Stimulated activated effector memory CD8-positive, alpha-beta T cell treated with anti-CD3 and anti-CD28 coated beads, Interleukin-12 subunit alpha, Interleukin-12 subunit beta, amount 100 ng/mL, for 72 hours (primary cell): ENCODE data around the gene GLRA3.
"Not testable (repeated sequence)": the region's sequence is repeated elsewhere in the genome, so short reads cannot be mapped to it uniquely, and the experiment has no call there.

Experiments used
- ATAC-seq: fragments of 150-1000 bp; cut with Tn5 transposase; 2 replicates; pipeline ENCODE4 v1.10.0; 2021
- DNase-seq, 2 donors: peaks; one replicate each; pipeline ENCODE4 v3.0.0; 2021 to 2022; ENCODE audit warnings: low spot score in 2 of 2
- H3K27ac Mint-ChIP-seq: one replicate; pipeline ENCODE4 v1.8.0; 2022; ENCODE audit warnings: mild to moderate bottlenecking, mixed read lengths
- H3K36me3 Mint-ChIP-seq: one replicate; pipeline ENCODE4 v1.8.0; 2022; ENCODE audit warnings: mild to moderate bottlenecking, mixed read lengths
- H3K4me1 Mint-ChIP-seq: one replicate; pipeline ENCODE4 v1.8.0; 2022; ENCODE audit warnings: mixed read lengths
- H3K4me3 Mint-ChIP-seq: one replicate; pipeline ENCODE4 v1.8.0; 2022; ENCODE audit warnings: mild to moderate bottlenecking, mixed read lengths
- H3K9me3 Mint-ChIP-seq: one replicate; pipeline ENCODE4 v1.8.0; 2022; ENCODE audit warnings: mixed read lengths

Gene GLRA3

DNA sequence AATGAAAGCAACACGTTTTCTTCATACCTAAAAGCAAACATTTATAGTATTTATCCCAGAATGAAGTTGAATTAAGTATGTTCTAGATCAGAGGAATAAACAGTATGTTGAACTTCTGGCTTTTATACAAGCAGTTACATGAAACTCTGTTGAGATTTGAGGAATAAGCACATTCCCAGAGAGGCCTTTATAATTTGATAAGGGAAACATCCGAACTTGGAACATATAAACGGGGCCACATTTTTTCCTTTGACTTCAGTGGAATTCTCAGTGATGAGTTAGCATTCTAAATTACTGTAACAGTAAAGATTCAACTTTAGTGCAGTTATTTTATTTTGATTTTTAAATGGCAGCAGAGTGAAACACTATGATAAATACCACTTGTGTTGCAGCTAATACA lies 119.5 kb downstream of the GLRA3 start:
- ATAC-seq (no peak), DNase-seq (no peak)
- H3K4me1 Mint-ChIP-seq, result peaks cover 7% of the 10 kb centered on the region
- H3K9me3 Mint-ChIP-seq, result no peaks in the 10 kb centered on the region
- H3K27ac Mint-ChIP-seq, result no peak overlapping the region
- H3K4me3 Mint-ChIP-seq, result no peak overlapping the region
- H3K36me3 Mint-ChIP-seq, result no peaks in the 10 kb centered on the region

DNA sequence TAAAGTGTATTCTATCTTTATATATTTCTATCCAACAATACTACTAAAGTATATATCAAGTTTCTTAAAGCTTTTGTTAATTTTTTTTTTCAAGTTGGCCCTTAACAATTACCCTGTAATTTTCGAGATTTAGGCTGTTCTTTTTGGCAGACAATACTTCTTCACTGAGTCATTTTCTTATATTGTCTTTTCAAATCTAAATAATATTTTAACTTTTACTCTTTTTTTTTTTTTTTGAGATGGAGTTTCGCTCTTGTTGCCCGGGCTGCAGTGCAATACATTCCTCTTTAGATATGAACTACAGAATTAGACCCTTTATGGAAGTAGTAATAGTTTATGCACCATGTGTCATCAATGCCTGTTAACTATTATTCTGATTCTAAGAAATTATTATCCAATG lies 120.7 kb downstream of the GLRA3 start:
- ATAC-seq, result no peak
- H3K4me1 Mint-ChIP-seq, result peaks cover 7% of the 10 kb centered on the region
- H3K27ac Mint-ChIP-seq, result no peak overlapping the region
- no peak for DNase-seq
- H3K4me3 Mint-ChIP-seq, result no peak overlapping the region
- H3K36me3 Mint-ChIP-seq, result no peaks in the 10 kb centered on the region
- no peaks in the 10 kb centered on the region for H3K9me3 Mint-ChIP-seq

- DNase-seq (no peak), ATAC-seq (no peak)
- Mint-ChIP-seq H3K4me1 (peaks cover 7% of the 10 kb centered on the region), H3K9me3 (no peaks in the 10 kb centered on the region), H3K27ac (no peak overlapping the region), H3K36me3 (no peaks in the 10 kb centered on the region), H3K4me3 (no peak overlapping the region)
These were observed 121.1 kb downstream of the GLRA3 start for GRCh38 chr4:174707902-174708301.

DNA sequence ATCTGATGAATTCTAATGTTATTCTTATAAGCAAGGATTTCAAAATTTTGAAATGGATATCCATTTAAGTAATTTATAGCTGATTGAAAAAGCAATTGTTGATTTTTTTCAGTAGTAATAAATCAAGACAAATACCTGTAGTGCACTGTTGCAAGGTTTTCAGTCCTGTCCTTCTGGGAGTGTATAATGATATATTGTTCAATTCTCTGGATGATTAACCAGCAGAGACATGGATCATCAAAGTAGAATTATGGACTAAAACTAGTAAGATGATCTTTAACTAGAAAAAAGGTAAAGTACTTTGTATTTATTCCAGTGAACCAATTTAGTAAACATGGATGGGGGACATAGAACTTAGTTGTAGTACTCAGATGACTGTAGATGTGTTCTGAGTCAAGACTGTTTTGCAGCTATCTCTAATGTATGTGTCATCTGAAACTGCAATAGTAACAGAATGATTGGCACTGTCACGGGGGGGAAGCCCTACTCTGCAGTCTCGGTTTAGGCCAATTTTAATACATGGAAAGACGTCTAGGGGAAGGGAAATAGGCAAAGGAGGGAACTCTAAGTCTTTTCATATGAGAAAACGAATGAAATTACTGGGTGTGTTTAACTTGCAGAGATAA lies 121.9 kb downstream of the GLRA3 start:
- DNase-seq (no peak), ATAC-seq (peak; percentile 100)
- H3K27ac Mint-ChIP-seq, result peak overlapping the region; percentile 29
- no peak overlapping the region for H3K4me3 Mint-ChIP-seq
- H3K36me3 Mint-ChIP-seq, result no peaks in the 10 kb centered on the region
- H3K9me3 Mint-ChIP-seq, result no peaks in the 10 kb centered on the region
- peaks cover 7% of the 10 kb centered on the region for H3K4me1 Mint-ChIP-seq

DNA sequence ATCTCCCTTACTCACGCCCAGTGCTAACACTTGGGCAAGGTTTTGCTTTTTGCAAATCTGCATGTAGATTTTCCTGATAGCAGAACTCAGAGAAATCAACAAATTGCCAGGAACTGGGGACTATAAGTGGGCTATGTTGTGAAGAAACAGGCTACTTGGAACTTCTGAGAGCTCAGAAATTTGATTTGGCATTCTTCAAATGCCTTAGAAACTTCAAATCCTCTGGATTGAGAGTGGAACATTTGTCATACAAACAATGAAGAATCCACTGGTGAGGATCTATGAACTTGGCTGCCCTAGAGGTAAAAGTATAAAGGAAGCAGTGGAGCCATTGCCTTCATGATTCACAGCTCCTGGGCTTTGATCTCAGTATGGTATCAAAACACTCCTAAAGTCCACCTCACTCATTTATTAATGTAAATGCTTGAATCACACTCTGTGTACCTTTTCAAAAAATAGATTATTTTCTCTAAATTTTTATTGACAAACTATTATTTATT lies 126.0 kb downstream of the GLRA3 start:
- Mint-ChIP-seq H3K36me3 (no peaks in the 10 kb centered on the region), H3K4me3 (no peak overlapping the region), H3K27ac (no peak overlapping the region), H3K4me1 (peaks cover 7% of the 10 kb centered on the region), H3K9me3 (no peaks in the 10 kb centered on the region)
- no peak for ATAC-seq
- DNase-seq, result no peak

- no peak overlapping the region for H3K4me3 Mint-ChIP-seq
- H3K36me3 Mint-ChIP-seq, result no peaks in the 10 kb centered on the region
- no peak overlapping the region for H3K27ac Mint-ChIP-seq
- DNase-seq, result no peak
- H3K4me1 Mint-ChIP-seq, result no peaks in the 10 kb centered on the region
- ATAC-seq, result no peak
- no peaks in the 10 kb centered on the region for H3K9me3 Mint-ChIP-seq
These were observed 129.4 kb downstream of the GLRA3 start for GRCh38 chr4:174699654-174700053.

DNA sequence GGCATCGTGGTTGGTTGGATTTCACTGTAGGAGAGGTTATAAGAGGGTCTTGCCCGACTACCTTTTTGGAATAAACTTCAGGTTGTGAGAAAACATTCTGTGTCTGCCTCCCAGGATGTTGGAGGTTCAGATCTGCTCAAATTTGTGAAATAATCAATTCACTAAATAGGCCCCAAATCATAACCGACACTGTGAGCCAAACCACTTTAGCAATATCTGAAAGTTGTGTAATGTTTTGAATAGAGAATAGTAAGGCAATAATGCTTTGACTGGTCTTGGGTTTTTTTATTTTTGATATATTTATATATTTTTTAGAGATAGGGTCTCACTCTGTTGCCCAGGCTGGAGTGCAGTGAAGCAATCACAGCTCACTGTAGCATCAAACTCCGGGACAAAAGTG lies 131.2 kb downstream of the GLRA3 start:
- no peaks in the 10 kb centered on the region for H3K4me1 Mint-ChIP-seq
- no peak overlapping the region for H3K27ac Mint-ChIP-seq
- ATAC-seq, result no peak
- H3K4me3 Mint-ChIP-seq, result no peak overlapping the region
- no peak for DNase-seq
- H3K9me3 Mint-ChIP-seq, result no peaks in the 10 kb centered on the region
- no peaks in the 10 kb centered on the region for H3K36me3 Mint-ChIP-seq

DNA sequence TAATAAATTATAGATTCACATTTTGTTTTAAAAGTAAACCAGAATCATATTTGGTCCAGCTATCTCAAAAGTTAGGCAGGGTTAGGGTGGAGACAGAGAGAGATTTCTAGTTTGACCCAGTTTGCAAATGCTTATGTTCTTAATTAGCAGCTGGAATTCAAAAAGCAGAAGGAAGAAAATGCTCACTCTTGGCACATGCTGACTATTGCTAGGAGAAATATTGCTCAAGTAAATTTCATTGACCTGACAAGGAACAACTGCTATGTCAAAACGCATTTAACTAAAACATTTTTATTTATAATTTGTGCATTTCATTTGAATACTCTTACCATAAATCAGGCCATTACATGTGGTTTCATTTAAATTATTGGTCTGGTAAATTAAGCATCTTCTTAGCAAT lies 131.8 kb downstream of the GLRA3 start:
- Mint-ChIP-seq H3K36me3 (no peaks in the 10 kb centered on the region), H3K4me1 (no peaks in the 10 kb centered on the region), H3K9me3 (no peaks in the 10 kb centered on the region), H3K27ac (no peak overlapping the region), H3K4me3 (no peak overlapping the region)
- DNase-seq (no peak), ATAC-seq (no peak)

DNA sequence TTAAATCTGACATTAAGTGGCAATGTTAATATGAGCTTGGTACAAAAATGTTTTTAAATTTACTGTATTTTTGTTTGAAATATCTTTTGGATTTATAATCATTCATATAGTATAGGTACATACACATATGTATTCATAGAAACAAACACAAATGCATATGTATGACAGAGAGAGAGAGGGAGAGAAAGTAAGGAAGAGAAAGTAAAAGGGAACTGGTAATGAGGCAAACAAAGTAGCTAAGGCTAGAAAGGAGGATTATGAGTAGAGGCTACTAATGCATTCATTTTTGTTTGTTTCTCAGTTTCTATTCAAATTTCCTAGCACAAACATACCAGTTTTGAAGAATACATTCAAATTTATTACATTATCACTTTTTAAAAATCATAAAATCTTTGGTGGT lies 132.4 kb downstream of the GLRA3 start:
- DNase-seq, result no peak
- Mint-ChIP-seq H3K36me3 (no peaks in the 10 kb centered on the region), H3K27ac (no peak overlapping the region), H3K9me3 (no peaks in the 10 kb centered on the region), H3K4me3 (no peak overlapping the region), H3K4me1 (no peaks in the 10 kb centered on the region)
- ATAC-seq, result no peak

- not testable (repeated sequence) for H3K4me1 Mint-ChIP-seq, H3K9me3 Mint-ChIP-seq, H3K4me3 Mint-ChIP-seq, DNase-seq, ATAC-seq, H3K27ac Mint-ChIP-seq, H3K36me3 Mint-ChIP-seq
These were observed 137.2 kb downstream of the GLRA3 start for GRCh38 chr4:174691876-174692275.

DNA sequence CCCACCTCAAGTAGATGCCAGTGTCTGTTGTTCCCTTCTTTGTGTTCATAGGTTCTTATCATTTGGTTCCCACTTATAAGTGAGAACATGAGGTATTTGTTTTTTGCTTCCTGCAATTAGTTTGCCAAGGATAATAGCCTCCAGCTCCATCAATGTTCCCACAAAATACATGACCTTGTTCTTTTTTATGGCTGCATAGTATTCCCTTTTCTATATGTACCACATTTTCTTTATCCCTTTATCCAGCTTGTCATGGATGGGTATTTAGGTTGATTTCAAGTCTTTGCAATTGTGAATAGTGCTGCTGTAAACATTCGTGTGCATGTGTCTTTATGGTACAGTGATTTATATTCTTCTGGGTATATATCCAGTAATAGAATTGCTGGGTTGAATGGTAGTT lies 138.4 kb downstream of the GLRA3 start:
- ATAC-seq, result no peak
- Mint-ChIP-seq H3K4me1 (no peaks in the 10 kb centered on the region), H3K36me3 (no peaks in the 10 kb centered on the region), H3K9me3 (peaks cover 10% of the 10 kb centered on the region), H3K27ac (no peak overlapping the region), H3K4me3 (no peak overlapping the region)
- no peak for DNase-seq

- Mint-ChIP-seq H3K27ac (no peak overlapping the region), H3K4me1 (no peaks in the 10 kb centered on the region), H3K4me3 (no peak overlapping the region), H3K36me3 (no peaks in the 10 kb centered on the region), H3K9me3 (peaks cover 10% of the 10 kb centered on the region)
- DNase-seq, result no peak
- ATAC-seq, result no peak
These were observed 139.4 kb downstream of the GLRA3 start for GRCh38 chr4:174689618-174690017.

DNA sequence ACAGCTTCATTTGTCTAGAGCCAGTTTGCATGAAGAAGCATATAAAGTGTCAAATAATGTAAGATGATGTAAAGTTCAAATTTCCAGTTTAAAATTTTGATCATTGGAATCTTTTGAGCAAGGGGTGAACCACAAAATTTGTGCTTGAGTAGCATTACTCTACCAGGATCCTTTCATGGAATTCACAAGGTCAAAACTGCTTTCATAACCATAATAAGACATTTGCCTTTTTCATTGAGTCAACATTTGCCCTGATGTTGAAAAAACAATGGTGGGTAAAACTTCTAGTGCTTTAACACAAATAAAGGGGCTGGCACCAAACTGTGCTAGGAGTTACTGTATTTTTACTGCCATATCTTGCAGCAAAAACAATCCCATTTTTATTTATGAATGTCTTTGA lies 142.2 kb downstream of the GLRA3 start:
- H3K4me3 Mint-ChIP-seq, result no peak overlapping the region
- H3K4me1 Mint-ChIP-seq, result peaks cover 1% of the 10 kb centered on the region
- no peaks in the 10 kb centered on the region for H3K36me3 Mint-ChIP-seq
- H3K27ac Mint-ChIP-seq, result no peak overlapping the region
- H3K9me3 Mint-ChIP-seq, result peaks cover 10% of the 10 kb centered on the region
- DNase-seq, result no peak
- no peak for ATAC-seq

DNA sequence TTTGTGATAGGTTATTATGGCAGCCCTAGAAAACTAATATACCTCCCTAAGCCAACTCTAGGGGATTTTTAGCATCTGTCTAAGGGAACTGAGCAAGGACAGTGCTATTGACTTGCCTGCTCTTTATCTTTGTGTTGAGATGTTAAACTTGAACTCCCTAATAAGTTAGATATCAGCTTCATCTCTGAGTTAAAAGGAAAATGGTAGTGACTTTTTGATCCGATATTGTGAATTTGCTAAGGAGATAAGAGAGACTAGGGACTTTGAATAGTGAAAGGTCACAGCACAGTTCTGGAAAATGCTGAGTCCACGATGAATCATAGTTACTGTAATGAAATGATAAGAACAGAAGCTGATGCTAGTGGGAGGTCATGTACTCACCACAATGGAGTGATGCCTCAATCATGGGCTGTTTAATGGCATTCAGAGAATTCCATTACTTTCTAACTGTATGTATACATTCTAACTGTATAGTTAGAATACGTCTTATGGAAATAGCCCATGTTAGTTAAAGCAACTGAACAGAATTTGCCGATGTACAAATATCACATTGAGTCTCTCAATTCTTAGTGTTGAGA lies 147.2 kb downstream of the GLRA3 start:
- Mint-ChIP-seq H3K36me3 (no peaks in the 10 kb centered on the region), H3K27ac (no peak overlapping the region), H3K9me3 (no peaks in the 10 kb centered on the region), H3K4me3 (no peak overlapping the region), H3K4me1 (peaks cover 8% of the 10 kb centered on the region)
- peak; percentile 97 for ATAC-seq
- DNase-seq, result no peak

DNA sequence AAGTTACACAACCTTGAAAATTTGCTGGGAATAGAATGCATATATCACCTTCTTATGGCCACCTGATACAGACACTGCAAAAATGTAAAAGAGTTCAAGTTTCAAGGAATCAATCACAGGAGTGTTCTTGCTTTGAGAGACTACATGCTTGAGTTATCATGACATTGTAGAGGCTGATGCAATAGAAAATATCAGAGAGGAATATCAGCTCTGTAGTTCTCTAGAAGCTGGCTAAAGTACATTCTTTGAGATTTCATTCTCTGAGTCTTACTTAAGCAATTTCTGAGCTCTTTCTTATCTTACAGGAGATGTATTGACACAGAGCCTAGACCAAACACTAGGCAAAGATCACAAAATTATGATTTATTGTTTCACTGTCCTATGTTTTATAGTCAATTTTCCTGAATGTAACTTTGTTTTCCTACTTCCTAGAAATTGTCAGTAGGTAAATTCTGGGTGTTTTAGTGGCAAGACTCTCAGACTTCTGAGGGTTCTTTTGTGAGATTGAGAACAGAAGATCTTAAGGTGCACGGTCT lies 154.7 kb downstream of the GLRA3 start:
- Mint-ChIP-seq H3K4me1 (no peaks in the 10 kb centered on the region), H3K9me3 (no peaks in the 10 kb centered on the region)
- no peak for ATAC-seq

DNA sequence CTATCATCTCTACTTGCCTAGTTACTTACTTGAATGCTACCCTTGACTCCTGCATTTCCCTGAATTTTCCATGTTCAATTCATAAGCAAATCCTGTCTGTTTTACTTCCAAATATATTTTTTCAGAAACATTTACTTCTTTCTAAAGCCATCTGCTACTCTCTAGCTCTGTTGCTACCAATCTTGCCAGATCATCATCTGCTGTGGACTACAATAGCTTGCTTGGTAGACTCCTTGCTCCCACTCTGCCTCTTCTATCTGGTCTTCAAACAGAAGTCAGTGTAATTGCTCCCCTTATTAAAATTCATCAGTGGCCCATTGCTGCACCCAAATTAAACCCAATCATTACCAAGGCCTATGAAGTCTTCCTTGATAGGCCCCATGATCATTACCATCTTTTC lies 155.2 kb downstream of the GLRA3 start:
- no peak for ATAC-seq

More for the DNA sequence above, 154.7 kb downstream of the GLRA3 start:
- no peaks in the 10 kb centered on the region for H3K36me3 Mint-ChIP-seq
- no peak overlapping the region for H3K27ac Mint-ChIP-seq
- H3K4me3 Mint-ChIP-seq, result no peak overlapping the region
- DNase-seq, result no peak

More for the DNA sequence above, 155.2 kb downstream of the GLRA3 start:
- Mint-ChIP-seq H3K9me3 (no peaks in the 10 kb centered on the region), H3K4me1 (no peaks in the 10 kb centered on the region), H3K36me3 (no peaks in the 10 kb centered on the region), H3K4me3 (no peak overlapping the region), H3K27ac (no peak overlapping the region)
- no peak for DNase-seq
